GM12874 (cell line): ENCODE measurements around the gene NCKIPSD.
A peak's percentile ranks its signal among the peaks of the same experiment; 100 is the strongest.

Experiments
- CTCF ChIP-seq: IDR thresholded peaks from 2 replicates; pipeline ENCODE4 v1.5.1; 2011; ENCODE audit warnings: low read depth, mild to moderate bottlenecking, control low read depth, low read length, moderate library complexity; ENCODE audit not compliant: insufficient read depth

Gene NCKIPSD

DNA sequence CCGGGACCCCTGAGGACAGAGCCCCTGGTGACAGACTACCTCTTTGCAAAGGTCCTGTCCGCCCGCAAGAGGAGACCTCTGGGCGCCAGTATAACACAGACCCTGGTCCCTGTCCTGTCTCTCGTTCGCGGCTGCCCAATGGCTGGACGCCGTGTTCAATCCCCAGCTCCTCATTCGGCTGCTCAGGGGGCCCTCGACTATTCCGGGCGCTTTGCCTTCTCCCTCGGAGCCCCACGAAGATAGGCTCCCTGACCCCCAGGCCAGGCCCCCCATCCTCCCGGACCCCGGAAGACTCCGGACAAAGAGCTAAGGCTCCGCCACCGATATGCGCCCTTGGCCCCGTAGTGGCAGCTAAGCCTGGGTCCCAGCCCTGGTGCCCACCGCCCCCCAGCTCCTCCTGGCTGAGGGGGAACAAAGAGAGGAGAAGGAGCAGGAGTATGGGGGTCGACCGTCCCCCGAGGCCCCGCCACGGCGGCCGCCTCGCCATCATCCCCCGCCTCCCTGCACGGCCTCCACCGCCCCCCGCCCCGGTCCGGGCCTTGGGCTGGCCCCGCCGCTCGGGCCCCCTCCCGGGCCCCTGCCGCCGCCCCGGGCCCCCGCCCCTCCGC is 23.5 kb downstream of the NCKIPSD start:
- no peak for TF ChIP-seq CTCF

DNA sequence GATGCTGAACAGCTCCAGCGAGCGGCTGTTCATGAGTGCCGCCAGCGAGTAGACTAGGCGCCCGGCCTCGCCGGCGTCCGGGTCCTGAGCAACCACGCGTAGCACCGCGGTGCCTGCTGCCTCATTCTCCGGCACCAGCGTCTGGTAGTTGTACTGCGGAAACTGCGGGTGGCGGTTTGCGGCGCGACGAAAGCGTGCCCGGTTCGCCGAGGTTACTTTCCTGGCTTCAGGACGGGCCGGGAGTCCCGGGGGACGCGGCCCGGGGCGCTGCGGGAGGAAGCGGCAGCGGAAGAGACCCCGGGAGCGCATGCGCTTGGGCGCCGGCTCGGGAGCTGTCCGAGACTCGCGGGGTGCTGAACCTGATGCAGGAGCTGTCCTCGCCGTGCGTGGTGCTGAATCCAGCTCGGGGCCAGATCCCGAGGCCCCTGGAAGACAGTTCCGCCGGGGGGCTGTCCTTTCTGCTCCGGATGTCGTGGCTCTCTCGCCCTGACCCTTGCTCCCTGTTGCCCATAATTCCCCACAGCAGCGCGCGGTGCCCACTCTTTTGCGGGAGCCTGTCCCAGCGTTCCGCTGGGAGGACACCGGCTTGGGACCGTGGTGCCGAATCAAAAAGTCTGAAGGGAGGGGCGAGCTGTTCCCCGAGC is 24.1 kb downstream of the NCKIPSD start:
- TF ChIP-seq CTCF: no peak

DNA sequence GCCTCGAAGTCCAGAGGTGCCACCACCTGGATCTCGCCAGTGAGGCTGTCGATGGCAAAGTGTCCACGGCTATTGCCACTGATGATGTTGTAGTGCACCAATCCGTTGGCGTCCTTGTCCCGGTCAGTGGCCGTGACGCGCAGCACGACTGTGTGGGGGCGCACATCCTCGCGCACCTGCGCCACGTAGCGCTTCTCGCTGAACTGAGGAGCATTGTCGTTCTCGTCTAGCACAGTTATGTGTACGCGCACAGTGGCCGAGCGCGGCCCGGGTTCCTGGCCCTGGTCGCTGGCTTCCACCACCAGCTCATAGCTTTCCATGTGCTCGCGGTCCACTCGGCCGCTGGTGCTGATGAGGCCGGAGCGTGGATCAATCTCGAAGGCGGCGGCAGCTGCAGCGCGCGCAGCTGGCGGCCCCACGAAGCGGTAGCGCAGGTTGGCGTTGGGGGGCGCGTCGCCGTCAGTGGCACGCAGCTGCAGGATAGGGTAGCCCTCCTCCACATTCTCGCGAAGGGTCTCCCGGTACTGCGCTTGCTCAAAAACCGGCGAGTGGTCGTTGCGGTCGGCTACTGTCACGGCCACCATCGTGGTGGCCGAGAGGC is 24.8 kb downstream of the NCKIPSD start:
- TF ChIP-seq CTCF: no peak

DNA sequence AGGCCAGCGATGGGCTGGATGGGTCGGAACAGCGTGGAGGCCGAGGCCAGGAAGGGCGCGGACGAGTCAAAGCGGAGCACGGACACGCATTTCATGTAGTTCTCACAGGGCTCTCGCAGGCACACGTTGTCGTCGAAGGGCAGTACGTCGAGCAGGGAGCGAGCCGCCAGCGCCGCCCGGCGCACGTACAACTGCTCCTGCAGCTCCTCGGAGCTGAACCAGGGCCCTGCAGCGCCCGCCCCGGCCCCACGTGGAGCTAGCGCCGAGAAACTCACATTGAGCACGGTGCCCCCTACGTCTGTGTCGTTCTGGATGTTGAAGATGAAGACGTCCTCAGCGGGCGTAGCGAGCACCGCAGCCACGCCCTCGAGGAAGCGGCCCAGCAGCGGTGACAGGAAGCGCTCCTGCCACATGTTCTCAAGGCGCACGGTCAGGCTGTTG is 28.9 kb downstream of the NCKIPSD start:
- no peak for TF ChIP-seq CTCF

GRCh38 chr3:48656061-48656840 is 29.5 kb downstream of the NCKIPSD start:
- peak; percentile 90 for TF ChIP-seq CTCF

- TF ChIP-seq CTCF: no peak
These were observed 30.1 kb downstream of the NCKIPSD start for GRCh38 chr3:48655606-48656005.

GRCh38 chr3:48655063-48655462 is 30.7 kb downstream of the NCKIPSD start:
- TF ChIP-seq CTCF: no peak
